ENCODE data around the gene TRIM71.

DNA sequence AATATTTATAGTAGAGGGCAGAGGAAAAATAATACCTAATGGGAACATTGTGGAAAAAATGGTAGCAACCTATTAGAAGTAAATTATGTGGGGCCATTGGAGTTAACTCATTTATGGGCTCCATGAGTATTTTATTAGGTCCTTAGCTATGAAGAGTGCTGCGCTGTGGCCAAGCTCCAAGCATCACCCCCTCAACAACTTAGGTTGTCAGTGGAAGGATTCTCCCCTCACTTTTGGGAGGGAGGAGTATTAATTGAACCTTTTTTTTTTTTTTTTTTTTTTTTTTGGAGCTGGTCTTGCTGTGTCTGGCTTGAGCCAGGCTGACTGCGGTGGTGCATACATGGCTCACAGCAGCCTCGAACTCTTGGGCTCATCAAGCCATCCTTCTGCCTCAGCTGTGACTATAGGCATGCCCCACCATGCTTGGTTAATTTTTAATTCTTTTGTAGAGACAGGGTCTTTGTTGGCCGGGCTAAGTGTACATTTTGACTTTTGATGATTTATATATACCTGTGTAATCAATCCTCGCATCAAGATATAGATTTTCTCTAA is 45.2 kb downstream of the TRIM71 start:
- TF ChIP-seq, protein P1, sequence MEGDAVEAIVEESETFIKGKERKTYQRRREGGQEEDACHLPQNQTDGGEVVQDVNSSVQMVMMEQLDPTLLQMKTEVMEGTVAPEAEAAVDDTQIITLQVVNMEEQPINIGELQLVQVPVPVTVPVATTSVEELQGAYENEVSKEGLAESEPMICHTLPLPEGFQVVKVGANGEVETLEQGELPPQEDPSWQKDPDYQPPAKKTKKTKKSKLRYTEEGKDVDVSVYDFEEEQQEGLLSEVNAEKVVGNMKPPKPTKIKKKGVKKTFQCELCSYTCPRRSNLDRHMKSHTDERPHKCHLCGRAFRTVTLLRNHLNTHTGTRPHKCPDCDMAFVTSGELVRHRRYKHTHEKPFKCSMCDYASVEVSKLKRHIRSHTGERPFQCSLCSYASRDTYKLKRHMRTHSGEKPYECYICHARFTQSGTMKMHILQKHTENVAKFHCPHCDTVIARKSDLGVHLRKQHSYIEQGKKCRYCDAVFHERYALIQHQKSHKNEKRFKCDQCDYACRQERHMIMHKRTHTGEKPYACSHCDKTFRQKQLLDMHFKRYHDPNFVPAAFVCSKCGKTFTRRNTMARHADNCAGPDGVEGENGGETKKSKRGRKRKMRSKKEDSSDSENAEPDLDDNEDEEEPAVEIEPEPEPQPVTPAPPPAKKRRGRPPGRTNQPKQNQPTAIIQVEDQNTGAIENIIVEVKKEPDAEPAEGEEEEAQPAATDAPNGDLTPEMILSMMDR (IDR thresholded peaks at IDR 0.05) = no peak
- TF ChIP-seq POLR2A (IDR thresholded peaks at IDR 0.05) (no peak), EP300 (IDR thresholded peaks at IDR 0.05) (no peak)
